Lower leg skin (tissue), 3 donors: Measurements from ENCODE around the gene CTTNBP2.

Experiments
- CTCF ChIP-seq, 3 donors: fragments of 450-650 bp; IDR thresholded peaks; one replicate each; pipeline ENCODE4 v1.5.1; 2016; ENCODE audit warnings: antibody characterized with exemption in 3 of 3, mild to moderate bottlenecking in 3 of 3, moderate library complexity in 2 of 3
- POLR2A ChIP-seq, 2 donors: fragments of 450-650 bp; IDR thresholded peaks; one replicate each; pipeline ENCODE4 v1.6.1; 2016 to 2017; ENCODE audit warnings: antibody characterized with exemption in 2 of 2, mild to moderate bottlenecking in 1 of 2, moderate library complexity in 1 of 2

GRCh38 chr7:117830422-117830954 lies 42.8 kb downstream of the CTTNBP2 start:
- no peak for TF ChIP-seq POLR2A (IDR thresholded peaks at IDR 0.05)
- no peak for TF ChIP-seq CTCF (IDR thresholded peaks at IDR 0.05)
